Cerebellar nuclear complex (tissue), 1 donor: ENCODE data around the gene PLEKHA7.
"Not testable (repeated sequence)": the region's sequence is repeated elsewhere in the genome, so short reads cannot be mapped to it uniquely, and the experiment has no call there.

Source experiments
- DNase-seq, 2 experiments: peaks; one replicate each; lab custom pipeline; 2025; lab: John Stamatoyannopoulos, UW

PLEKHA7 gene

DNA sequence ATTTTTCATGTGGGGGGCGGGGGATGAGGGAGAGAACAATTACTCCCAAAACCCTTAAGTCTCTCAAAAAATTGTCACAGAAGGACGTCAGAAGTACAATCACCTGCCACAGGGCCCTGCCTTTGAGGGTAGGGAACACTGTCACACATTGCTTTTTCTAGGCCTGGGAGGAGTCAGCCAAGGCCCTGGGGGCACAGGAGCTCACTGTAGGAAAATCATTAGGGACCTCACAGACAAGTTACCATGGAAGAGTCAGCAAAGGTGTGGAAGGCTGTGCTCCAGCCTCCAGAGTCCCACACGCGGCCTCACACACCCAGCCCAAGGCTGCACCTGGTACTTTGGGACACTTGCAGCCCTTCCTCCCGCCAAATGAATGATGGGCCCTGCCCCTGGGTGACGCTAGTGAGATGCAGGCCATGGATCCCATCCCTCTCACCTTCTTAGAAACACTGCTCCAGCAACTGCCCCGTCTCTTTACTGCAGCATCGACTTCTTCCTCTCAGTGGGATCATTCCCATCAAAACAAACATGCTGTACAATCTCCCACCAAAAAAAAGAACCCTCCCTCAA lies 3.3 kb downstream of the PLEKHA7 start:
- no peak for DNase-seq

DNA sequence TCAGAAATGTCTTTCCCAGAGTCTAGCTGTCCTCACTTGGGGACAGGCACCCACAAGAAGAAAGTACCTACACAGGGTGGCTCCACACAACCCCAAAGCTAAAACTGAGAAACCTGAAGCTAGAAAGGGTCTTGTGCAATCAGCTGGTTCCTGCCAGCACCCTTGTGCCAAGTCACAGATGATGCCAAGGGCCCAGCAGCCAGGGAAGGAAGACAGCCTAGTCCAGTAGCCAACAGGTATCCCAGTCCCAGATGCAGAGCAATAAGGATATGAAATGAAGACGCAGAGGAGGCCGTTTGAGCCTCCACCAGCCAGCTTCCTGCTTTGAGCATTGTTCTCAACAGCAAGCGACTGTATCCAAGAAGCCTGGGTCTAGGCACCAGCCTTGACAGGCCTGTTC lies 6.1 kb downstream of the PLEKHA7 start:
- no peak for DNase-seq

- no peak for DNase-seq
These were observed 8.6 kb downstream of the PLEKHA7 start for GRCh38 chr11:17005646-17006045.

- no peak for DNase-seq
These were observed 9.6 kb downstream of the PLEKHA7 start for GRCh38 chr11:17004486-17005148.

GRCh38 chr11:17003426-17003825 lies 10.8 kb downstream of the PLEKHA7 start:
- no peak for DNase-seq

GRCh38 chr11:17002543-17002942 lies 11.7 kb downstream of the PLEKHA7 start:
- no peak for DNase-seq

GRCh38 chr11:17001806-17002205 lies 12.4 kb downstream of the PLEKHA7 start:
- no peak for DNase-seq

DNA sequence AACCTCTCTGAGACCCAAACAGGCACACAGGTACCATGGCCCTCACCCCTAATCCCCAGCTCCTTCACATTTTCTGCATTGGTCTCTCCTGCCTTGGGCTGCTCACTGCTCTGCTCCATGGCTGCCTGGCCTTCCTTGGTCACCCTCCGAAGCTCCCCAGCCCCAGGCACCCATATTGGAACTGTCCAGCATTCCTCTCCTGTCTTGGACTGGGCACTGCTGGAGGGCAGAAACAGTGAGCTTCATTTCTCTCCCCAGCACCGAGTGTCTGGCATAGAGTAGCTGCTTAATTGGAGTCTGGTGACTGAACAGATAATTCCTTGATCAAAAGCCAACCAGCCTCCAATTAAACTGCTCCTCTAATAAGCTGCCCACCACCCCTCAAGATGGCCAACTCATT lies 13.2 kb downstream of the PLEKHA7 start:
- no peak for DNase-seq

- DNase-seq, result not testable (repeated sequence)
These were observed 14.0 kb downstream of the PLEKHA7 start for GRCh38 chr11:17000253-17000652.

GRCh38 chr11:16999116-16999515 lies 15.1 kb downstream of the PLEKHA7 start:
- no peak for DNase-seq

- DNase-seq, result no peak
These were observed 16.6 kb downstream of the PLEKHA7 start for GRCh38 chr11:16997624-16998023.

- no peak for DNase-seq
These were observed 20.7 kb downstream of the PLEKHA7 start for GRCh38 chr11:16993495-16993894.

DNA sequence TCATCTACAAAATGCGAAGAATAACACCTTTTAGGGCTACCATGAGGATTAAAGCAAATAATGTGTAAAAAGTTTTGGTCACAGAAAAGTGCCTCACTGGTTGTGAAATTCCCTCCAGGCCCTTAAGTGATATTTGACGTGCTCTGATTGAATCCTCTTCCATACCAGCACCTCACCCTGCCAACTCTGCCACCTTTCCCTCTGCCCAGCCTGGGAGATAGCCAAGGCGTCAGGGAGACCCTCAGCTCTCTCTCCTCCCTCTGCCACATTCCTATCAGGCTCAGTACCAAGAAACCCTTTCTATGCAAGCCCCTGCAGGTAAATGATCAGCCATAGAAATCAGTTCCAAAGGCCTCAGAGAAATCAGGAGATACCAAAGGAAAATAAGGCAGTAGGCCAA lies 21.4 kb downstream of the PLEKHA7 start:
- no peak for DNase-seq

DNA sequence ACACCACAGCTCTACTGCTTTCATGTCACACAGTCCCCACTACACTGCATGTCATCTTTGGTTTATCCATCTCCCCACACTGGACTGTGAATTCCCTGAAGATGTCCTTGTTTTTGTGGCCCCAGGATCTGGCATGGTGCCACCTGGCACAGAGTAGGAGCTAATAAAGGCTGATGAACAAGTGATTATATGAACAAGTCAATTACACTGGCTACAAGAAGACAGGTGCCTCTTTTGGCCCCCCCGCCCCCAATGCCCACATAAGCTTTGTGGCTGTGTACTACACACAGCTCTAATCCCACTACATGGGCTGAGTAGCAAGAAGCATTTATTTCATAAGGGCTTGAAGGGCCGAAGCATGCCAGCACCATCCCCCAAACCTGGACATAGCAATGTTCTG lies 24.7 kb downstream of the PLEKHA7 start:
- no peak for DNase-seq

DNA sequence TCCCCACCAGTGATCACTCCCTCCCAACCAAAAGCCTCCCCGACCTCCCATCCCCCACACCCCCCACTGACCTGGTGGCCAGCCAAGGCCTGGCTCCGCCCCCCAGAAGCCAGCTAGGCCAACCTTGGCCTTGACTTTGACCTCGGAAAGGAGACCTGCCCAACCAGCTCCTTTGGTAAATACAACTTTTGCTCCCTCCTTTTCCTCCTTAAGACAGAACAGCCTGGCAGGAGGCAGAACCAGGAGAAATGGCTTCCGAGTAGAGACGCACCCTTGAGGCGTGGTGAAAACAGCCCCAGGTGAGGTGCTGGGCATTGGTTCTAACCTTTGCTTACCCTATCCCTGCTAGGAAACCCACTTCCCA lies 27.0 kb downstream of the PLEKHA7 start:
- DNase-seq, result no peak

DNA sequence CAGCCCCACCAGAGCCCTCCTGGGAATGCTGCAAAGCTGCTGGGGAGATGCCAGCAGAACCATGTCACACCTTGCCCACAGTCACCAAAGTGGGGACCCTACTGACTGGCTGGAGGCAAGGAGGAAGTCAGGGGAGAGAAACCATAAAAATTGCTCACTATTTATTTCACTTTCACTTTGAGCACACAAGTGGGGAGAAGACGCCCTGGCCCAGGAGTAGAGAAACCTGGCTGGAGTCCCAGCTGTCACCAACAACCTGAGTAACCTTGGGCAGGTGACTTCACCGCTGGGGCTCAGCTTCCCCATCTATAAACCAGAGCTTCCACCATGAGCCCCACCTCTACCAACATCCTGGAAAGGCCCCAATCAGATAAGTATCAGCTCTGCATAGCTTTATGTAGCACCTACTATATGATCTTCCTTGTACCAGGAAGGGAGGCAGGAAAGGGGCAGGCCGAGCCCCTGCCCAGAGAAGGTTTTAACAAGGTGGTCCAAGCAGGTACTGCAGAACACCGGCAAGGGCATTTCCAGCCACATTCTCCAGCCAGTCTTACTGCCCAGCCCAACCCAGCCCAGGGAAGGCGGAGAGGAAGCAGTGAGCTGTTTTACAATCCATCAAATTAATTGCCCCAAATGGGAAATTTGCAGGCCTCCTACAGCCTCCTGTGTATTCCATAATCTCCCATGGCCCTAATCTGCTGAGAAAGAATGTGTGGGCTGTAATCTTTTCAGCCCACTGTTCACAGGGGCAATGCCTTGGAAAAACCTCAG lies 27.6 kb downstream of the PLEKHA7 start:
- DNase-seq, result no peak

- DNase-seq, result no peak
These were observed 28.9 kb downstream of the PLEKHA7 start for GRCh38 chr11:16985297-16985696.

DNA sequence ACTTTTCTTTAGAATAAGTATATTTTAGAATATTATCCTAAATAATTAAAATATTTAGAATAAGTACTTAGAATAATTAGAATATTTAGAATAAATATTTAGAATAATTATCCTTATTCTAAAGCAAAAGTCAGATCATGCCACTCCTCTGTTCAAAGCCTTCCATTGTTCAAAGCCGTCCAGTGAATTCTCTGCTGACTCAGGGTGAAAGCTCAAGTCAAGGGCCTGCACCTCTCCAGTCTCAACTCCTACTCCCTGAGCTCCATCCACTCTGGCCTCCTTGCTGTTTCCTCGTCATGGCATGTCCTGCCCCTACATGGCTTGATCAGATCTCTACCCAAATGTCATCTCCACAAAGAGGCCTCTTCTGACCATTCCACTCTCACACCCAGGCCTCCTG lies 30.0 kb downstream of the PLEKHA7 start:
- no peak for DNase-seq

GRCh38 chr11:16982809-16983208 lies 31.4 kb downstream of the PLEKHA7 start:
- DNase-seq, result no peak

GRCh38 chr11:16982256-16982671 lies 31.9 kb downstream of the PLEKHA7 start:
- DNase-seq, result no peak

DNA sequence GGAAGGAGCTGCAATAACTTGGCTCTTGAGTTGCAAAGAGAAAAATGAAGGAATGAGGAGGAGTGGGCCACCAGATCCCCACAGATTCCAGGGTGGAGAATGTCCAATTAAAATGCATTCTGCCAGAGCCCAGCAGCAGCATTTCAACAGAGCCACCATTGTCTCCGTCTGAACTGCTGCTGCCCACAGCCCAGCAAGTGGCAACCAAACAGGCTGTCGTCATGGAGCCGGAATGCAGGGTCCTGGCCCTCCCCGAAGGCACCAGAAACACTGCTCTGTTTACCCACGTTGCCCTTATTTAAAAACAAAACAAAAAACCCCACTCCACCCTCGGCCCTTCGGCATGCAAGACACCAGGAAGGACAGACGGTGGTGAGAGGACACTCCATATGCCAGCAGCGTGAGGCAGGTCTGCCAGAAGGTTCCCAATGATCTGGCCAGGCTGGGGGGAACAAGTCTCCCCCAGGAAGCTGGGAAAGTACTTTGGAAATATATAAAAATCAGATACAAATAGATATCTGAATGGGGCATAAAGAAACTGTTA lies 32.5 kb downstream of the PLEKHA7 start:
- no peak for DNase-seq

- DNase-seq, result no peak
These were observed 34.3 kb downstream of the PLEKHA7 start for GRCh38 chr11:16979703-16980622.
